ENCODE data around the gene SFT2D3.

SFT2D3 gene

DNA sequence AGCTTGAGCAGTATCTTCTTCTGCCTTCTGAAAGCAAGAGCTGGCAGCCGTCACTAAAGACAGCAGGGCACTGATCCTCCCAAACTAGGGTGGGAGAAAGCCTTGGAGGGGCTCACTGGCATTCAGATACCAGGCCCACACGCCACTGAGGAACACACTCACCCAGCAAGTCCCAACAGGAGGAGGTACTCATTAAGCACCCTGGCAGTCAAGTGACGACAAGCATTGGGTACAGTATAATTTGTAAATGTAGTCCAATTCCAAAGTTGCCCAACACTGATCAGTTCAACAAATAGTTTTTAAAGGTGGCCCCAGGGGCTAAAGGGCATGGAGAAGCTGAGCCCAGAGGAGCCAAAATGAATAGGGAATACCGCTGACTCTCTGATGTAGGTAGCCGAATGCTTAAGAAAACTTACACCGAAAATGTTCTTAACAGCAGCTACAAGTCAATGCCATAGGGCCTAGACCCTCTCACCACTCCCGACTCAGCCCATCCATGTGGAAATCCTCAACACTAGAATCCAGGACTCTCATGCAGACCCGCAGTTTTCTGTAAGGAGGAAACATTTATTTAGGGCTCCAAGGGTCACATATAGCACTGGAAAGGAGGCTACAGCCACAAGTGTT is 35.9 kb upstream of the SFT2D3 start:
- no peaks in the 10 kb centered on the region for H3K9me3 ChIP-seq (ENCODE audit: control insufficient read depth, insufficient read depth, low read depth, low read length)
- no peak overlapping the region for H3K27ac ChIP-seq (ENCODE audit: low read depth, low read length)
- no peak overlapping the region for H3K4me3 ChIP-seq (ENCODE audit: low read depth, low read length)
- H3K27me3 ChIP-seq (ENCODE audit: control insufficient read depth, insufficient read depth, low read length) = peaks cover 43% of the 10 kb centered on the region
- H3K36me3 ChIP-seq (ENCODE audit: control insufficient read depth, insufficient read depth, low read length) = no peaks in the 10 kb centered on the region
- no peak overlapping the region for H3K9ac ChIP-seq (ENCODE audit: low read length)
- peaks cover 17% of the 10 kb centered on the region for H3K4me1 ChIP-seq (ENCODE audit: control insufficient read depth, insufficient read depth, low read length)

DNA sequence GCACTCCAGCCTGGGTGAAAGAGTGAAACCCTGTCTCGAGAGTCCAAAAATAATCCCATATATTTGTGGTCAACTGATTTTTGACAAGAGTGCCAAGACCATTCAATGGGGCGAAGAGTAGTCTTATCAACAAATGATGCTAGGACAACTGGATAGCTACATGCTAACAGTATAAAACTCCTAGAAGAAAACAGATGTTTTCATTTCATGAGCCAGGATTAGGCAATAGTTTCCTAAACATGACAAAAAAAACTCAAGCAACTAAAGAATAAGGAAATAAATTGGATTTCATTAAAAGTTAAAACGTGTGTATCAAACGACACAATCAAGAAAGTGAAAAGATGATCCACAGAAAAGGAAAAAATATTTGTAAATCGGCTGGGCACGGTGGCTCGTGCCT is 32.2 kb upstream of the SFT2D3 start:
- Histone ChIP-seq H3K4me1 (ENCODE audit: control insufficient read depth, insufficient read depth, low read length) (peaks cover 4% of the 10 kb centered on the region), H3K4me3 (ENCODE audit: low read depth, low read length) (no peak overlapping the region), H3K9ac (ENCODE audit: low read length) (no peak overlapping the region), H3K27ac (ENCODE audit: low read depth, low read length) (no peak overlapping the region), H3K27me3 (ENCODE audit: control insufficient read depth, insufficient read depth, low read length) (peaks cover 61% of the 10 kb centered on the region), H3K36me3 (ENCODE audit: control insufficient read depth, insufficient read depth, low read length) (no peaks in the 10 kb centered on the region), H3K9me3 (ENCODE audit: control insufficient read depth, insufficient read depth, low read depth, low read length) (no peaks in the 10 kb centered on the region)

DNA sequence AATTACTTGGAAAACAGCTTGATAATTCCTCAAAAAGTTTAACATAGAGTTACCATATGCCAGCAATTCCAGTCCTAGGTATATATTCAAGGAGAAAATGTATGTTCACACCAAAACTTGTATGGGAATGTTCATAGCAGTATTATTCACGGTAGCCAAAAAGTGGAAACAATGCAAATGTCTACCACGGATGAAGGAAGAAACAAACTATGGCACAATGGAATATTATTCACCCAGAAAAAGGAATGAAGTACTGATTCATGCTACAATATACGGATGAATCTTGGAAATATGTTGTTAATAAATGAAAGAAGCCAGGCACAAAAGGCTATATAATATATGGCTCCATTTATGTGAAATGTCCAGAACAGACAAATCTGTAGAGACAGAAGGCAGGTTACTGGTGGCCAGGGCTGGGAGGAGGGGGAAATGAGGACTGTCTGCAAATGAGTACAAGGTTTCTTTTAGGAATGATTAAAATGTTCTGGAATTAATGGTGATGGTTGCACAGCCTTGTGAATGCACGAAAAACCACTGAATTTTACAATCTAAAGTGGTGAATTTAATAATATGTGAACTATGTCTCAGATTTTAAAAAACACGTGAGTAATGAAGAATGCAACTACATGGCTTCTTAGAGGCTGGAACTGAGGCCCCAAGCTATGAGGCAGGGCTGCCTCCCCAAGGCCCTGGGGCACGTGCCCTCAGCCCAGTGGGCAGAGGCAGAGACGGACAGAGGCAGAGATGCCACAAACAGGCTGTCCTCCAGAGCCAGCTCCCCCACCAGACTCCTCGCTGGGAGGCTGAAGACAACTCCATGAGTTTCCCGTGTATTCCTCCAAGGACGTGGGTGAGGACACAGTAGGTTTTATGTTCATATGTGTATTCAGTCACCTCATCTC is 31.0 kb upstream of the SFT2D3 start:
- Histone ChIP-seq H3K27me3 (ENCODE audit: control insufficient read depth, insufficient read depth, low read length) (peaks cover 58% of the 10 kb centered on the region), H3K27ac (ENCODE audit: low read depth, low read length) (no peak overlapping the region), H3K9ac (ENCODE audit: low read length) (no peak overlapping the region), H3K4me1 (ENCODE audit: control insufficient read depth, insufficient read depth, low read length) (peaks cover 5% of the 10 kb centered on the region; the same call in 1 of the 2 replicates), H3K9me3 (ENCODE audit: control insufficient read depth, insufficient read depth, low read depth, low read length) (no peaks in the 10 kb centered on the region), H3K36me3 (ENCODE audit: control insufficient read depth, insufficient read depth, low read length) (no peaks in the 10 kb centered on the region), H3K4me3 (ENCODE audit: low read depth, low read length) (no peak overlapping the region)

DNA sequence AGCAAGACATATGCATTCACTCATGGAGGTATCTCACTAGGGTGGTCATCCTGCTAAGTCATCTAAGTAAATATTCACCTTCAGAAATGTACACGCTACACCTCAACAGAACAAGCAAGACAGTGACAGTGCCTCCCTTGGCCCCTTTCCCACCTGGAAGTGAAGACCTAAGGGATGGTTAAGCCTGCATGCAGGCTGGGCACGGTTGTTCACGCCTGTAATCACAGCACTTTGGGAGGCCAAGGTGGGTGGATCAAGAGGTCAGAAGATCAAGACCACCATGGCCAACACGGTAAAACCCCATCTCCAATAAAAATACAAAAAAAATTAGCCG is 30.4 kb upstream of the SFT2D3 start:
- H3K27me3 ChIP-seq (ENCODE audit: control insufficient read depth, insufficient read depth, low read length) = peaks cover 57% of the 10 kb centered on the region

DNA sequence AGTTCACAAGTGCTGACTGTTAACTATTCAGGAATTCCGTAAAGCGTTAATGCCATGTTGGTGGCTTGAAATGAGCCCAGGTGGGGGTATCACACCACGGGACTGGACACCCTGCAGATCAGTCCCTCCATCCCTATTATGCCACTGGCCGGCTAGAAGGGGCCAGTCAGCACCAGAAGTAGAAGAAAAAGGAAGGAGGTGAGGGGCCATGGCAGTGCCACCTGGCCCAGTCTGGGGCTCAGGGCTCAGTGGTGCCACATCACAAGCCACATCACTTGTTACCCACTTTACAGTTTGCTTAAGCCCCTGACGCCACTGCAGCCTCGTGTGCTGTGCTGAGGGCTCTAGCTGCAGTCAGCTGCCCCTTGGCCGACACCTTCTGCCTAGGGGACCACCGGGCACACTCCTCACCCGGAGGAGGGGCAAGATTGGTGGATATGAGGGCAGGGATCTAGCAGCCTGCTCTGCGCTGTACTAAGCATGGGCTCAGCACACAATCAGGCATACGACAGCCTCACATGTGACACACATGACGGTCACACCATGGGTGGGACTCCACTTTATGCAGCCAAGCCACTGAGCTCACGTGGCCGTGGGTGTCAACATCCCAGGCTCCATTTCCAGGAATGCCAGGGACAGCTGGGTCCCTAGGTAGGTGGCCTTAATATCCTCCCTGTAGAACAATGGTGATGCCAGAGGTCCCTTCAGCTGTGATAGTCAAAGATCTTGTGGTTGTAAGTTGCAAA is 29.6 kb upstream of the SFT2D3 start:
- peaks cover 57% of the 10 kb centered on the region for H3K27me3 ChIP-seq (ENCODE audit: control insufficient read depth, insufficient read depth, low read length)
- no peaks in the 10 kb centered on the region for H3K9me3 ChIP-seq (ENCODE audit: control insufficient read depth, insufficient read depth, low read depth, low read length)
- no peaks in the 10 kb centered on the region for H3K36me3 ChIP-seq (ENCODE audit: control insufficient read depth, insufficient read depth, low read length)
- peaks cover 9% of the 10 kb centered on the region; the same call in 1 of the 2 replicates for H3K4me1 ChIP-seq (ENCODE audit: control insufficient read depth, insufficient read depth, low read length)
- no peak overlapping the region for H3K4me3 ChIP-seq (ENCODE audit: low read depth, low read length)
- no peak overlapping the region for H3K27ac ChIP-seq (ENCODE audit: low read depth, low read length)
- no peak overlapping the region for H3K9ac ChIP-seq (ENCODE audit: low read length)

More for the DNA sequence above, 30.4 kb upstream of the SFT2D3 start:
- no peaks in the 10 kb centered on the region for H3K9me3 ChIP-seq (ENCODE audit: control insufficient read depth, insufficient read depth, low read depth, low read length)
- H3K36me3 ChIP-seq (ENCODE audit: control insufficient read depth, insufficient read depth, low read length) = no peaks in the 10 kb centered on the region
- H3K4me3 ChIP-seq (ENCODE audit: low read depth, low read length) = no peak overlapping the region
- peaks cover 6% of the 10 kb centered on the region; the same call in 1 of the 2 replicates for H3K4me1 ChIP-seq (ENCODE audit: control insufficient read depth, insufficient read depth, low read length)
- no peak overlapping the region for H3K9ac ChIP-seq (ENCODE audit: low read length)
- no peak overlapping the region for H3K27ac ChIP-seq (ENCODE audit: low read depth, low read length)

DNA sequence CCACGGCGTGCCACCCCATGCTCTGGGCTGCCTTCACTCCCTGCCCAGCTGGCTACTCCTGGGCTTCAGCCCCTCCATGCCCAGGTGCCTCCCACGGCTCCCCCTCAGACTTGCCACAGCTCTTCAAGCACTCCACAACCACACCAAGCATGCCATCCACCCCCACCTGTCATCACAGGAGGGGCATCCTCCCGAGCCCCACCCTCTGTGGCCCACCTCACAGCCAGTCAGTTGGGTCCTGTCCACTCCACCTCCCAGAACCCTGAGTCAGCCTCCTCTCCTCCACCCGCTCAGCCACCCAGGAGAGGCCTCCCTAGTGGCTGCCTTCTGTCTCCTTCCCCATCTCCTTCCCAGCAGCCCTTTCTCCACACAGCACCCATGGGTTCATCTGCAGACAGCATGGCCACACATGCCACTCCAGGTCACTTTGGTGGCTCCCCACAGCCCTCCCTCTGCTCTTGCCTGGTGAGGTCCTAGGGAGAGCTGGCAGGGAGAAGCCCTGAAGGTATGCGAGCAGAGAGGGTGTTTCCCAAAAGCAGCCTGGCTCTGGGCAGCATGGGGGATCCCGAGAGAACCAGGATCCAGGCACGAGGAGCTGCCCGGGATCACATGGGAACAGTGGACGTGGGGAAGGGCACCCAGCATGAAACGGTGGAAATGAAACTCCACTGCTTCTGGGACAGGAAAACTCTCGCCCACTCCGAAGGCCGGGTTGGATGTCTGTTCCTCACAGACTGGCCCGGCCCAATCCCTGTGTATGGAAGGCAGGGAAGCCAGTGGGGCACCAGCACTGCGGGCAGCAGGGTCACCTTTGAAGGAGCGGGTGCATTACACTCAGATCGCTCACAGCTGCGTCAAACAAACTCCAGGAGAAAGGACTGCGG is 28.7 kb upstream of the SFT2D3 start:
- no peak overlapping the region for H3K27ac ChIP-seq (ENCODE audit: low read depth, low read length)
- peaks cover 9% of the 10 kb centered on the region; the same call in 1 of the 2 replicates for H3K4me1 ChIP-seq (ENCODE audit: control insufficient read depth, insufficient read depth, low read length)
- H3K36me3 ChIP-seq (ENCODE audit: control insufficient read depth, insufficient read depth, low read length) = no peaks in the 10 kb centered on the region

DNA sequence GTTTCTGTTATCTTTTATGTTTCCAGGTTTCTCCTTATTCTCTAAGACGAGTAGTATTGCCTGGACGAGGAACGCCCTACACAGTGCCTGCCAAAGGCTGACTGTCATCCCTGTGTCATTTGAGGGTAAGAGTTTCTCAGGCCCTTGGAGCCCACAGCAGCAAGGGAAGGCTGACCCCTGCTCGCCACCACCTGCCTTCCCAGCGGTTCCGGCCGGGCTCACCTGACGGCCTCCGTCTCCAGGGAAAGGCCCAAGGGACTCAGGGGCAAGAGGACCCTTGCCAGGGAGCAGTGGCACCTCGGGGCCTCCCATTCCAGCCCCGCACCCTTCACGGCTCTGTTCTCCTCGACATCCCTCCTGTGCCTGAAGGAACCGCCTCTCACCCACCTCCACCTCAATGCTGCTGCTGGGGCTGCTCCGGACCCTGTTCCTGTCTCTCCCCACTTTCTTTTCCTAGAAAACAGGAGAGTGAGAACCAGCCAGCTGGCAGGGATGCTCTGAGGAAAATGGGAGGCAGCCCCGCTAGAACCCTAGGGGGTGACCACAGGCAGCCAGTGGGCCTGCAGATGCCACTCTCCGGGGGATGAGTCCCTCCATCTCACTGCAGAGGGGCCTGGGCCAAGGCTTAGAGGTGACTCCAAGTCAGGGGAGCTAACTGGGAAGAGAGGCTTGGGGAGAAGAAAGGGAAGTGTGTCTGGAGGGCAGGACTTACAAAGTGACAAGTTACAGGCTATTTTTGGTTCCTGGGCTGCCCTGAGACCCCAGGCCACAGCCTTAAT is 27.8 kb upstream of the SFT2D3 start:
- Histone ChIP-seq H3K27ac (ENCODE audit: low read depth, low read length) (no peak overlapping the region), H3K36me3 (ENCODE audit: control insufficient read depth, insufficient read depth, low read length) (no peaks in the 10 kb centered on the region), H3K4me3 (ENCODE audit: low read depth, low read length) (no peak overlapping the region), H3K9ac (ENCODE audit: low read length) (no peak overlapping the region), H3K27me3 (ENCODE audit: control insufficient read depth, insufficient read depth, low read length) (peaks cover 73% of the 10 kb centered on the region), H3K4me1 (ENCODE audit: control insufficient read depth, insufficient read depth, low read length) (peaks cover 9% of the 10 kb centered on the region; the same call in 1 of the 2 replicates), H3K9me3 (ENCODE audit: control insufficient read depth, insufficient read depth, low read depth, low read length) (no peaks in the 10 kb centered on the region)

More for the DNA sequence above, 28.7 kb upstream of the SFT2D3 start:
- no peaks in the 10 kb centered on the region for H3K9me3 ChIP-seq (ENCODE audit: control insufficient read depth, insufficient read depth, low read depth, low read length)
- peaks cover 64% of the 10 kb centered on the region for H3K27me3 ChIP-seq (ENCODE audit: control insufficient read depth, insufficient read depth, low read length)
- no peak overlapping the region for H3K4me3 ChIP-seq (ENCODE audit: low read depth, low read length)
- H3K9ac ChIP-seq (ENCODE audit: low read length) = no peak overlapping the region

DNA sequence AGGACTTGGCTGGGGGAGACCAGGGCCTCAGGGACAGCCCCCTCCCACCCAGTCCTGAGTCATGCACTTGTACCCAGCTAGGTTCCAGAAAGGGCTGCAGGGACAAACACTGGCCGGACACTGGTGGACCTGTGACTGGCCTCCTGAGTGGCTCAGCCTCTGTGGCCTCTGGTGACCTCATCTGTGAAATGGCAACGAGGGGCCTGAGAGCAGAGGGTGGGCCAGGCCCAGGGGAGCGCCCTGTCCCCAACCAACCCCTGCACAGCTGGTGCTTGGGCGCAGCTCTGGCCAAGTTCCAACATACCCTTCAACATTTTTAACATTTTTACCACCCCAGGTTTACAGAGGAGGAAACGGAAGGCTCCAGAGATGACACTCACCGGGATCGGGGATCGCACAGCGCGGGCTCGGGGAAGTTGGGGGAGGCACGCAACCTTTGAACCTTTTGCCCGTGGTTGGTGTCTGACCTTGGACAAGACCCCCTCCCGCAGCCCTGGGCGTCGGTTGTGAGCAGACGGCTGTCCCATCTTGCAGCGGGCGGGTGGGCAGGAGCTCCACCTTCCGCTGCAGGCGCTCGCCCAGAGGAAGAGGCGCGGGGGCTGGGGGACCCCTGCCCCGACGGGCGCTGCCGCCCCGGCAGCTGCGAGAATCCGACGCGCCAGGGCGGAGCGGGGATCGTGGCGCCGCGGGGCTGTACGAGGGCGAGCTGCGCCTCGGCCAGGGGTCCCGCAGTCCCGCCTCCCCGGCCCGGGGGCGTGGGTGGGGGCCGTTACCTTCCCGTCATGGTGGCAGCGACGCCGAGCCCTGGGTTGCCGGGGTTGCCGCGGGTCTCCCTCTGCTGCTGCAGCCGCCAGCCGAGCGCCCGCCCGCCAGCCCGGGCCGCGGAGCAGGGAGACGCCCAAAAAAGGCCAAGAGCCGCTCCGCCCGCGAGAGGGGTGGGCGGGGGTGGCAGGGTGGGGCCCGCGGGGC is 26.8 kb upstream of the SFT2D3 start:
- no peak overlapping the region for H3K27ac ChIP-seq (ENCODE audit: low read depth, low read length)
- H3K4me3 ChIP-seq (ENCODE audit: low read depth, low read length) = peak overlapping the region; percentile 66
- no peaks in the 10 kb centered on the region for H3K9me3 ChIP-seq (ENCODE audit: control insufficient read depth, insufficient read depth, low read depth, low read length)
- peaks cover 83% of the 10 kb centered on the region for H3K27me3 ChIP-seq (ENCODE audit: control insufficient read depth, insufficient read depth, low read length)
- peaks cover 9% of the 10 kb centered on the region; the same call in 1 of the 2 replicates for H3K4me1 ChIP-seq (ENCODE audit: control insufficient read depth, insufficient read depth, low read length)
- no peaks in the 10 kb centered on the region for H3K36me3 ChIP-seq (ENCODE audit: control insufficient read depth, insufficient read depth, low read length)
- H3K9ac ChIP-seq (ENCODE audit: low read length) = peak overlapping the region; percentile 51
